Stimulated activated CD4-positive, alpha-beta T cell treated with anti-CD3 and anti-CD28 coated beads, TNF-alpha, amount 100 ng/mL, for 1 hour (primary cell): ENCODE results near the gene POU6F2.

Source experiments
- DNase-seq, 3 donors: peaks; one replicate each; pipeline ENCODE4 v3.0.0-alpha.2; 2020; ENCODE audit warnings: low read depth in 3 of 3, low spot score in 1 of 3

The POU6F2 gene

GRCh38 chr7:39430909-39431641, 453.4 kb downstream of the POU6F2 start:
- DNase-seq: no peak

GRCh38 chr7:39432368-39432767, 454.7 kb downstream of the POU6F2 start:
- DNase-seq: no peak

- DNase-seq: no peak
Measured at GRCh38 chr7:39432807-39433416, 455.2 kb downstream of the POU6F2 start.

GRCh38 chr7:39433550-39433949, 455.8 kb downstream of the POU6F2 start:
- DNase-seq: no peak

- DNase-seq: no peak
Measured at GRCh38 chr7:39434012-39434411, 456.3 kb downstream of the POU6F2 start.

GRCh38 chr7:39446546-39446945, 468.8 kb downstream of the POU6F2 start:
- DNase-seq: no peak

- DNase-seq: no peak
Measured at GRCh38 chr7:39451901-39452300, 474.2 kb downstream of the POU6F2 start.

- peak in 1 of 3 donors; percentile 13 for DNase-seq
Measured at GRCh38 chr7:39453743-39454355, 476.1 kb downstream of the POU6F2 start.

- DNase-seq: no peak
Measured at GRCh38 chr7:39458061-39458745, 480.5 kb downstream of the POU6F2 start.

- no peak for DNase-seq
Measured at GRCh38 chr7:39459636-39460035, 481.9 kb downstream of the POU6F2 start.

GRCh38 chr7:39460486-39460885, 482.8 kb downstream of the POU6F2 start:
- DNase-seq: no peak

GRCh38 chr7:39461263-39461820, 483.6 kb downstream of the POU6F2 start:
- no peak for DNase-seq

GRCh38 chr7:39463252-39463651, 485.5 kb downstream of the POU6F2 start:
- no peak for DNase-seq

- DNase-seq: no peak
Measured at GRCh38 chr7:39464350-39465054, 486.8 kb downstream of the POU6F2 start.

- DNase-seq: no peak
Measured at GRCh38 chr7:39465055-39465929, 487.6 kb downstream of the POU6F2 start.

- DNase-seq: no peak
Measured at GRCh38 chr7:39468261-39468660, 490.6 kb downstream of the POU6F2 start.

GRCh38 chr7:39468808-39469374, 491.2 kb downstream of the POU6F2 start:
- DNase-seq: no peak

- no peak for DNase-seq
Measured at GRCh38 chr7:39480901-39481300, 503.2 kb downstream of the POU6F2 start.
